ENCODE data around the gene TFDP2. TPM values are rescaled to one million over a fixed set of nuclear protein-coding genes. Genes with fewer than 3 reads are reported as not detected.

The TFDP2 gene
- total and polyA plus RNA-seq, 2 donors (not counting 1 experiment from before 2014, with no cell fraction given), result 5.5 to 31.7 TPM

GRCh38 chr3:142175478-142175877 is 26.1 kb upstream of the TFDP2 start:
- Histone ChIP-seq H3K27ac (ENCODE audit: low read length in 2 of 2) (no peak overlapping the region), H2AFZ (ENCODE audit: insufficient read depth, low read depth, low read length, poor library complexity, severe bottlenecking) (no peak overlapping the region), H3K9me3 (ENCODE audit: control extremely low read depth in 1 of 3, control insufficient read depth in 2 of 3, insufficient read depth in 1 of 3, low read length in 2 of 3) (no peaks in the 10 kb centered on the region), H3K36me3 (replicated peaks in 1 of 2; ENCODE audit: control extremely low read depth in 1 of 2, control insufficient read depth in 1 of 2, extremely low read depth in 1 of 2, insufficient read depth in 2 of 2, low read length in 1 of 2) (peaks cover 3 to 7% of the 10 kb centered on the region in 2 experiments), H4K20me1 (ENCODE audit: control insufficient read depth, insufficient read depth, low read length, poor library complexity, severe bottlenecking) (no peaks in the 10 kb centered on the region), H3K4me2 (replicated peaks; ENCODE audit: low read depth, low read length, poor library complexity, severe bottlenecking) (no peak overlapping the region), H3K4me1 (ENCODE audit: control insufficient read depth in 2 of 2, insufficient read depth in 2 of 2, low read length in 2 of 2) (no peaks in the 10 kb centered on the region), H3K27me3 (replicated peaks in 1 of 4; ENCODE audit: control extremely low read depth in 1 of 4, control insufficient read depth in 3 of 4, insufficient read depth in 4 of 4, low read length in 3 of 4) (no peaks in the 10 kb centered on the region), H3K4me3 (ENCODE audit: control extremely low read depth in 1 of 5, extremely low read depth in 1 of 5, insufficient read depth in 1 of 5, low read depth in 2 of 5, low read length in 4 of 5) (no peak overlapping the region), H3K9ac (ENCODE audit: low read length) (no peak overlapping the region), H3K79me2 (ENCODE audit: control insufficient read depth, insufficient read depth, low read length) (no peaks in the 10 kb centered on the region)
- intact Hi-C loops (cut with micrococcal nuclease), result no loop called here
- no peak for DNase-seq
- Mint-ChIP-seq H3K4me3 (no peak overlapping the region), H3K27me3 (no peaks in the 10 kb centered on the region), H3K9me3 (ENCODE audit: insufficient read depth) (no peaks in the 10 kb centered on the region), H3K4me1 (no peaks in the 10 kb centered on the region), H3K27ac (no peak overlapping the region)
- TF ChIP-seq CTCF (IDR thresholded peaks at IDR 0.05), result no peak
- TF ChIP-seq EZH2 (IDR thresholded peaks at IDR 0.05; ENCODE audit: borderline replicate concordance, insufficient read depth, low read depth, low read length, poor library complexity, severe bottlenecking), result no peak
- ChIA-PET POLR2A (no interaction called here), CTCF (no interaction called here)
- no peak for ATAC-seq (ENCODE audit: low read depth)
- no CpG with 5 or more reads among the region's 1 CpG for WGBS (ENCODE audit: insufficient coverage)

GRCh38 chr3:142174559-142174958 is 25.2 kb upstream of the TFDP2 start:
- H3K9ac ChIP-seq (ENCODE audit: low read length), result no peak overlapping the region
- ATAC-seq (ENCODE audit: low read depth) (no peak), DNase-seq (no peak)
- TF ChIP-seq CTCF (IDR thresholded peaks at IDR 0.05) (no peak), EZH2 (IDR thresholded peaks at IDR 0.05; ENCODE audit: borderline replicate concordance, insufficient read depth, low read depth, low read length, poor library complexity, severe bottlenecking) (no peak)
- H3K27ac ChIP-seq (ENCODE audit: low read length in 2 of 2), result no peak overlapping the region
- H3K79me2 ChIP-seq (ENCODE audit: control insufficient read depth, insufficient read depth, low read length), result no peaks in the 10 kb centered on the region
- CTCF ChIA-PET, result no interaction called here
- no peaks in the 10 kb centered on the region for H3K27me3 Mint-ChIP-seq
- intact Hi-C loops (cut with micrococcal nuclease), result no loop called here
- H3K9me3 Mint-ChIP-seq (ENCODE audit: insufficient read depth), result no peaks in the 10 kb centered on the region
- H3K4me2 ChIP-seq (replicated peaks; ENCODE audit: low read depth, low read length, poor library complexity, severe bottlenecking), result no peak overlapping the region
- no peak overlapping the region for H2AFZ ChIP-seq (ENCODE audit: insufficient read depth, low read depth, low read length, poor library complexity, severe bottlenecking)
- no peaks in the 10 kb centered on the region for H4K20me1 ChIP-seq (ENCODE audit: control insufficient read depth, insufficient read depth, low read length, poor library complexity, severe bottlenecking)
- no peaks in the 10 kb centered on the region for H3K4me1 ChIP-seq (ENCODE audit: control insufficient read depth in 2 of 2, insufficient read depth in 2 of 2, low read length in 2 of 2)
- no peak overlapping the region for H3K4me3 ChIP-seq (ENCODE audit: control extremely low read depth in 1 of 5, extremely low read depth in 1 of 5, insufficient read depth in 1 of 5, low read depth in 2 of 5, low read length in 4 of 5)
- H3K27me3 ChIP-seq (replicated peaks in 1 of 4; ENCODE audit: control extremely low read depth in 1 of 4, control insufficient read depth in 3 of 4, insufficient read depth in 4 of 4, low read length in 3 of 4), result no peaks in the 10 kb centered on the region
- no peaks in the 10 kb centered on the region for H3K9me3 ChIP-seq (ENCODE audit: control extremely low read depth in 1 of 3, control insufficient read depth in 2 of 3, insufficient read depth in 1 of 3, low read length in 2 of 3)
- H3K27ac Mint-ChIP-seq, result no peak overlapping the region
- 100% methylated on average over 1 of the region's 2 CpGs for WGBS (ENCODE audit: insufficient coverage)
- H3K36me3 ChIP-seq (replicated peaks in 1 of 2; ENCODE audit: control extremely low read depth in 1 of 2, control insufficient read depth in 1 of 2, extremely low read depth in 1 of 2, insufficient read depth in 2 of 2, low read length in 1 of 2), result peaks cover 8 to 10% of the 10 kb centered on the region in 2 experiments
- H3K4me1 Mint-ChIP-seq, result no peaks in the 10 kb centered on the region
- POLR2A ChIA-PET, result no interaction called here
- H3K4me3 Mint-ChIP-seq, result no peak overlapping the region
